ENCODE data around the gene MT1M. TPM values are rescaled to one million over a fixed set of nuclear protein-coding genes. Genes with fewer than 3 reads are reported as not detected.
"Not testable (repeated sequence)": the region's sequence is repeated elsewhere in the genome, so short reads cannot be mapped to it uniquely, and the experiment has no call there.

MT1M gene
- total RNA-seq, 1 experiment from 2014 or later: not detected

GRCh38 chr16:56645311-56645710 is 12.9 kb downstream of the MT1M start:
- no peak for DNase-seq (ENCODE audit: extremely low read depth, low read depth)

- DNase-seq (ENCODE audit: extremely low read depth, low read depth): no peak
Measured at GRCh38 chr16:56645838-56646237, 13.4 kb downstream of the MT1M start.

DNA sequence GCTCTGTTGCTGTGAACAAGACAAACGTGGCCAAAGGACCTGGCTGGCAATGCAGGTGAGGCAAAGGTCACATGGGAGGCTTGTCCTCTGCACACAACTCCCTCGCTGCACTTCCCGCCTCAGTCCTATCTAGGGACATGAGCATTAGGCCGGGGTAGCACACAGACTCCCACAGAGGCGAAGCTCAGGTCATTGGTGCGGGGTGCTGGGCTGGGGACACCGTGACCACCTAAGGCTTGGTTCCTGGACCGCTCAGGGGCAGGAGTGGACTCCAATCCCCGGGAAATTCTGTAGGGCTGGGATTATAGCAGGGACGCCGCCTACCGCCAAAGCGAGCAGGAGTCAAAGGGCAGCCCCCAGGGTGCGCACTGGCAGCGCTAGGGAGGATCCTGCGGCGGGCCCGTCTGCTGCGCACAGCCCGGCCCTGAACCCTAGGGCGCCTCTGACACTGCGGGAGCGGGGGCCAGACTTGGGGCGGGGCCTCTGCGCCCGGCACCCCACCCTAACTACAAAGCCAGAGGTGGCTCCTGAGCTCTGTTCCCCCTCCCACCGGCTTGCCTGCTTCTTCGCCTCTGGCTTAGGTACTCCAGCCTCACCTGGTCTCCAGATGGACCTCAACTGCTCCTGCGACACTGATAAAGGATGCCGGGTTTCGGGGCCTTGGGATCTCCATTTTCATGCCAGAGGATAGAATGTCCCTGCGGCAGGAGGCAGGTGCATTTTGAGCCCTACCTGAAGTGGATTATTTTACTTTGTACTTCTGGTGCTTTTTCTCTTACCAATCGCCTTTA is 15.4 kb downstream of the MT1M start:
- DNase-seq (ENCODE audit: extremely low read depth, low read depth): no peak

DNA sequence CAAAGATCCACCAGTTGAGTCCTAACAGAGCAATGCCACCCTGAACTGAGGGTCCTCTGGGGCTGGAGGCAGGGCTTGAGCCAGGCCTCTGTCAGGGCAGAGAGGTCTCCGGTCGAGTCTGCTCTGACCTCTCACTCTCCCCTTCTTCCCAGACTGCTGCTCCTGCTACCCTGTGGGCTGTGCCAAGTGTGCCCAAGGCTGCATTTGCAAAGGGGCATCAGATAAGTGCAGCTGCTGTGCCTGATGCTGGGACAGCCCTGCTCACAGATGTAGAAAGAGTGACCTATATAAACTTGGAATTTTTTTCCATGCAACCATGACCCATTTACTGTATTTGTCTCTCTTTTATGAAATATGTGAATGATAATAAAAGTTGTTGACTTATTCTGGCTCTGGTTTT is 16.8 kb downstream of the MT1M start:
- no peak for DNase-seq (ENCODE audit: extremely low read depth, low read depth)

DNA sequence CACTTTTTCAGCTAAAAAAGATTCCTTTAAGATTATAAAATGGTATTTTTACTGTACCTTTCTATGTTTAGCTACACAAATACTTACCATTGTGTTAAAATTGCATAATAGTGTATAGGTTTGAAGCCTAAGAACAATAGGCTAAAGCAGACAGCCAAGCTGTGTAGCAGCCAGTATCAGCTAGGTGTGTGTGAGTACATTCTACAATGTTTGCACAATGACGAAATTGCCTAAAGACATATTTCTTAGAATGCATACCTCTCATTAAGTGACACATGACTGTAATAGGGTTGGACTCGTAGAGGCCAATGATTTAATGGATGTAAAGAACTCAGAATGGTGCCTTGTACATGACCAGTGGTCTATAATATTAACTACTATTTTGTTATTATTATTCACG is 17.4 kb downstream of the MT1M start:
- no peak for DNase-seq (ENCODE audit: extremely low read depth, low read depth)

DNA sequence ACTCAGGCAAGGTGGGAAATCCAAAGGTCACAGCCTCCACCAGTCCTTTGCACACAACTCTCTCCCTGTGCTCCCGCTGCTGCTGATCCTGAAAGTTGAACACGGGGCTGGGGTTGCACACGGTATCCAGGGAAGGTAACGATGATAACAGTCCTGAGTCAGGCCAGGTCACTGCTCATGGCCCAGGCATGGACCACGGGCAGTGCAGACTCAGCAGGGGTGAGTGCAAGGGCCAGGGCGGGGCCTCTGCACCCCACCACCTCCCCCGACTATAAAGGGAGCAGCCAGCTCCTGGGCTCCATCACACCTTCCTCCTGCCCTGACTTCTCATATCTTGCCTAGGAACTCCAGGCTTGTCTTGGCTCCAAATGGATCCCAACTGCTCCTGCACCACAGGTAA is 19.1 kb downstream of the MT1M start, which contains the start of gene MT1B:
MT1B (plus strand) TSS at position 301 of the 400 bp plus-strand sequence; CDS start at position 369, 68 bp downstream.
- no peak for DNase-seq (ENCODE audit: extremely low read depth, low read depth)

DNA sequence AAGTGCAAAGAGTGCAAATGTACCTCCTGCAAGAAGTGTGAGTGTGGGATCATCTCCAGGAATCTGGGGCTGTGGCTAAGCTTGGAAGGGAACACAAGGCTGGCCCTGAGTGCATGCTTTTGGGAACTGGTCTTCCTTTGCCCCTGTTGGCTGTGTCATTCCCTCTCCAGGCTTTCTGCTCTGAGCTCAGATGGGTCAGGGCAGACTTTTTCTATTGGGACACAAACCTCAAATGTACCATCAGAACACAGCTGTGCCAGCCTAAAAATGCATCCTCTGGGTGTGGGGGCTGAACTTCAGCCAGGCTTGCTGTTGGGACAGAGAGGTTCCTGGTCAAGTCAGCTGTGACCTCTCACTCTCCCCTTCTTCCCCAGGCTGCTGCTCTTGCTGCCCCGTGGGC is 20.1 kb downstream of the MT1M start:
- no peak for DNase-seq (ENCODE audit: extremely low read depth, low read depth)

DNA sequence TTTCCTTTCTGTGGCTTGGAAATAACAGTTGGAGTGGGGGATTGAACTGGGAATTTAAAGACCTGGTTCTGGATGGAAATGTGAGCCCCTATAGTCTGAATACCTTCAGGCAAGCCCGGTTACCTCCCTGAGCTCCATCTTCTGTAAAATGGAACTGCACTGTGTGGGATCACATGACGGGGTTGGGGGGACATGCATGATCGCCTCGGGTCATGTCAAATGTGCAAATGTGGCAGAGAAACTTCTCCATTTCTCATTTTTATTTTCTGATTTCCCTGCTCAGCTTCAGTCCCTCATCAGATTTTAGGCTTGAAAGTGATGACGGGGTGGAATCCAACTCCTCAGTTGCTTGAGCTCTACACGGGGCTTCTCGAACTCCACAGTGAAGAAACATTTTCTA is 20.8 kb downstream of the MT1M start:
- DNase-seq (ENCODE audit: extremely low read depth, low read depth): no peak

GRCh38 chr16:56657555-56658326 is 25.3 kb downstream of the MT1M start, which contains the start of gene MT1F:
Gene MT1F (plus strand): TSS chr16:56657959. CDS start chr16:56658059, 100 bp downstream.
- DNase-seq (ENCODE audit: extremely low read depth, low read depth): peak; percentile 59

GRCh38 chr16:56658327-56658875 is 25.9 kb downstream of the MT1M start:
- no peak for DNase-seq (ENCODE audit: extremely low read depth, low read depth)

DNA sequence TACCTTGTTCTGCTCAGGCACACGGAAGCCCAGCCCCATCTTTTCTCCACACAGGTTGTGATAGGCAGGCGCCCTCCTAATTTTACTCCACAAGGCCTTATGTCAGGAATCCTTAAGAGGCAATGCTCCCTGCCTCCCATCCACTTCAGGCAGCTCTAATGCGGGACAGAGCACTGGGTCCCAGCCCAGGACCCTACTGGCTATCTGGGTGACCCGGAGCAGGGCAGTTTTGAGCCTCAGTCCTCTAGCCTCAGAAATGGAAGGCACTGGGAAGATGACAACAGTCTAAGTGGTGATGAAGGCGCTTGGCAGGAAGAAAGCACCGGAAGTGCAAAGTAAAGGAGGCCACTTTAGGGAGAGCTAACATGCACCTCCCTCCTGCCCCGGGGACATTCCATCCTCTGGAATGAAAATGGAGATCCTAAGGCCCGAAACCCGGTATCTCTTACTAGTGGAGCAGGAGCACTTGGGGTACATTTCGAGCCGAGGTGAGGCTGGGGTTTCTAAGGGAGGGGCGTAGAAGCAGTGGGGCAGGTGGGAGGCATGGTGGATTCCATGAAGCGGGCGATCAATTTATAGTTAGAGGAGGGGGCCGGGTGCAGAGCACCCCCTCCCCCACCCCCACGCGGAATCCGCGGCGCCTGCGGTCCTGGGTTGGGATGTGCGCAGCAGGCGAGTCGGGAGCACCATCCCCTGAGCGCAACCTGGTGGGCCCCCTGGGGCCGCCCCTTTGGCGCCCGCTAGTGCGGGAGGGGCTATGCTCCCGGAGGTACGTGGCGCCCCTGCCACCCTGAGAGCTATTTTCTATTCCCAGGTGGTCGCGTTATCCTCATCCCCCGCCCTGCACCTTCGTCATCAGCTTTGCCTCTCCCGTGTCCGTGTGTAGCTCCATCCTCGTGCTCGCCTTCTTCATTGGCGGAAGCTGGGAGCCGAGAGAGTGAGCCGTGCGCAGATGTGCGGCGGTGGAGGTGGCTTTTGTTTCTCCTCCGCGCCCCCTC is 30.2 kb downstream of the MT1M start:
- DNase-seq (ENCODE audit: extremely low read depth, low read depth): no peak

- DNase-seq (ENCODE audit: extremely low read depth, low read depth): no peak
Measured at GRCh38 chr16:56664506-56664905, 32.0 kb downstream of the MT1M start.

DNA sequence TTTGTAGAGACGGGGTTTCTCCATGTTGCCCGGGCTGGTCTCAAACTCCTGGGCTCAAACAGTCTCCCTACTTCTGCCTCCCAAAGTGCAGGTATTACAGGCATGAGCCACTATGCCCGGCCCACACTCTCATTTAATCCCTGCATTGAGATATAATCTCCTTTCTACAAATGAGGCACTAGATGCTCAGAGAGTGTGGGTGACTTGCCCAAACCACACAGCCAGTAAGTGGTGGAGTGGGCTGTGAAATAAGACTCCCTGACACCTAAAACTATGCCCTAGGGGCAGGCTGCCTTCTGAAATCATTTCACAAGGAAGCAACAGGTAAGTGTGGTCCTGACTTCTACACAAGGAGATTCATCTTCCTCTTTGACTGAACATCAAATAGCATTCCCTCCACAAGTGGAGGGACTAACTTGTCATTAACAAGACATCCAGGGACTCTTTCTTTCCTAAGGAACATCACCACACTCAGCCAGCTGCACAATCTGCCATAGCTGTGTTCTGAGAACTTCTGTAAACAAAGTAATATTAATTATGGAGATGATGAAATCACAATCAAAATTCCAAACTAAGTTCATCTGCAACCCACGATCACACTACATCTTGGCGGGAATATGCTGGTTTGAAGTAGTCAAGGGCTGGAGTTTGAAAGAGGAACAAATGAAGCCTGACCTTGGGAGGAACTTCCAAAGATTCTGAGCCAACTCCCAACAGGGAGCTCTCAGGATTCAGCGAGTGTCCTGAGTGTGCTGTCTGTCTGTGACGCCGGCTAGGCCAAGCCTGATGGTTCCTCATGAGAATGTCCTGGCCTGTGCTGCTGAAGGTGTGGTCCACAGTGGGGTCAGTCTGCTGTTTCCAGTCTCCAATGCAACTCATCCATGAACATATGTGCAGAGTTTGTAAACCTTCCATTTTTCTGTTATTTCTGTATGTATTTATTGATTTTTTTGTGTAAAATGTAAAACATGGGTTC is 33.1 kb downstream of the MT1M start:
- not testable (repeated sequence) for DNase-seq (ENCODE audit: extremely low read depth, low read depth)

DNA sequence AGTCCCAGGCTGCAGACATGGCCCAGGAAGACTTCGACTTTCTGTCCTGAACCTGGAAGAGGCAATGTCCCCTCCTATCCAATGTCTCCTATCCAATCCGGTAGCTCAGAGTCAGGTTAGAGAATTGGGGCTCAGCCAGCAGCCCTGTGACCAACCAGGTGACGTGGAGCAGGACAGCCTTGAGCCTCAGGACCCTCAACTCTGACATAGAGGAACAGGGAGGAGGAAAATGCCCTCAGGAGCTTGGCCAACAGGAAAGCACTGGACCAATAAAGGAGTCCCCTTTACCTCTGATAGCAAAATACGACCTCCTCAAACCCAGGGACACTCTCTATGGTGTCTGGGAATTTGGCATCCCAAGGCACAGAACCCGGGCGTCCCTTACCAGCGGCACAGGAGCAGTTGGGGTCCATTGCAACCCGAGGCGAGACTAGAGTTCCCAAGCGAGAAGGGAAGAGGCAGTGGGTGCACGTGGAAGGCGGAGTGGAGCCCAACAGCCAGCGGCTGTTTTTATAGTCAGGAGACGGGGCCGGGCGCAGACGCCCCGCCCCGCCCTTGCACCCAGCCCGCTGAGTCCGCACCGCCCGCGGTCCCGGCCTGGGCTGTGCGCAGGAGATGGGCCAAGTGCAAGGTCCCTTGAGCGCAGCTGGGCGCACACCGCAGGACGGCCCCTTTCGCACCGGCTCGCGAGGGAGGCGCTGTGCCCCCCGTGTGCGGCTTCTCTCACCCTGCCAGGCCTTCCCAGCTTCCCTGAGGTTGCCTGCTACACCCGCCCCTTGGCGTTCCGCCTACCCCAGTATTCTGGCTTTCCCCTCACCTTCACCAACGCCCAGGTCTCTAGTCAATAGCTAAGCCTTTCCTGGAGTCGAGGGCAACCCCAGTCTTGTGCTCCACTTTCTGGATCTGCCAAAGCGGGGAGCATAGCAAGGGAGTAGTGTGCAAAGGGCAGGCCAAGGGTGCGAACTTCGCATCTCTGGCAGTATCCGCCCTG is 35.4 kb downstream of the MT1M start, which contains the start of gene MT1G:
MT1G (minus strand) TSS at position 485 of the 991 bp plus-strand sequence; CDS start at position 413, 72 bp downstream.
- DNase-seq (ENCODE audit: extremely low read depth, low read depth): no peak

DNA sequence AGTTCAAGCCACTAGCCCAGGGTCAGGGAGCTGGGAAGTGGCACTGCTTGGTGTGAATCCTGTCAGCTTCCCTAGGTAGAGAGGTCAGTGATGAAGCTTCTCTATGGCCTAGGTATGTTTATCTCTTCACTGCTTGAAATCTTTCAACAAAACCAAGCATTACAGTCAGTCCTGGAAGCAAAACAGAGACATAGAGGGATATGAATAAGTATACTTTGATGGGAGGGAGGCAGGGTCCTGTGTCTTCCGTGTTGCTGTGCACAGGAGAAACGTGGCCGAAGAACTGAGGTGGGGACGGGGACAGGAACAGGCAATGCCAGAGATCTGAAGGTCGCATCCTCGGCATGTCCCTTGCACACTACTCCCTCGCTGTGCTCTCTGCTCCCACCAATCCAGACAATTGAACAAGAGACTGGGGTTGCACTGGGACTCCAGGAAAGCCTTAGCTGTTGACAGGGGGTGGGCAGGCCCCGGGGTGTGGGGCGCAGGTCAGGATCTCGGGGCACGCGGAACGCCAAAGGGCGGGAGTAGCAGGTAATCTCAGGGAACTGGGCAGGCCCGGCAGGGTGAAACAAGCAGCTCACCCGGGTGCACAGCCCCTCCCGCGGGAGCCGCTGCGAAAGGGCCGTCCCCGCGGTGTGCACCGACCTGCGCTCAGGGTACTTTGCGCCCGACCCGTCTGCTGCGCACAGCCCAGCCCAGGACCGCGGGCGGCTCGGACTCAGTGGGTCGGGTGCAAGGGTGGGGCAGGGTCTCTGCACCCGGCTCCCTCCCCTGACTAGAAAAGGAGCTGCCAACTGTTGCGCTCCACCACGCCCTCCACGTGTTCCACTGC is 36.8 kb downstream of the MT1M start, which contains the start of gene MT1H:
MT1H (plus strand) TSS at position 810 of the 835 bp plus-strand sequence. CDS start 71 bp downstream, outside the sequence.
- DNase-seq (ENCODE audit: extremely low read depth, low read depth): no peak

GRCh38 chr16:56669840-56670619 is 37.6 kb downstream of the MT1M start:
- DNase-seq (ENCODE audit: extremely low read depth, low read depth): no peak

Data from NCI-H460 (cell line).